Mesothelial cell of epicardium (in vitro differentiated cells): ENCODE results near the gene LAMP5. TPM values are rescaled to one million over a fixed set of nuclear protein-coding genes. Genes with fewer than 3 reads are reported as not detected.

Source experiments
- DNase-seq, 2 experiments: peaks; one replicate each; pipeline ENCODE4 v3.0.0; 2021; ENCODE audit warnings: low spot score in 2 of 2; ENCODE audit not compliant: unreplicated experiment in 2 of 2
- H3K27ac Mint-ChIP-seq: 2 replicates; pipeline ENCODE4 v1.8.0; 2021; ENCODE audit warnings: mixed read lengths
- H3K27me3 Mint-ChIP-seq: 2 replicates; pipeline ENCODE4 v1.8.0; 2021; ENCODE audit warnings: low read depth, mixed read lengths
- H3K36me3 Mint-ChIP-seq: 2 replicates; pipeline ENCODE4 v1.8.0; 2021; ENCODE audit warnings: mixed read lengths
- H3K4me1 Mint-ChIP-seq: 2 replicates; pipeline ENCODE4 v1.8.0; 2021; ENCODE audit warnings: mixed read lengths
- H3K4me3 Mint-ChIP-seq: 2 replicates; pipeline ENCODE4 v1.8.0; 2021; ENCODE audit warnings: mild to moderate bottlenecking, moderate library complexity, mixed read lengths
- H3K9me3 Mint-ChIP-seq: 2 replicates; pipeline ENCODE4 v1.8.0; 2021; ENCODE audit warnings: mixed read lengths
- CTCF ChIP-seq: fragments of 200-600 bp; sonication (generic); IDR thresholded peaks from one replicate; pipeline ENCODE4 v1.5.0; 2021; ENCODE audit warnings: antibody characterized with exemption; ENCODE audit not compliant: unreplicated experiment
- total RNA-seq: library from RNA; stranded (reverse); gene quantifications from 3 replicates; pipeline ENCODE4 v1.2.1, GENCODE V29; 2021

Gene LAMP5
- total RNA-seq, 1 donor from 2014 or later, result 0.38 TPM

DNA sequence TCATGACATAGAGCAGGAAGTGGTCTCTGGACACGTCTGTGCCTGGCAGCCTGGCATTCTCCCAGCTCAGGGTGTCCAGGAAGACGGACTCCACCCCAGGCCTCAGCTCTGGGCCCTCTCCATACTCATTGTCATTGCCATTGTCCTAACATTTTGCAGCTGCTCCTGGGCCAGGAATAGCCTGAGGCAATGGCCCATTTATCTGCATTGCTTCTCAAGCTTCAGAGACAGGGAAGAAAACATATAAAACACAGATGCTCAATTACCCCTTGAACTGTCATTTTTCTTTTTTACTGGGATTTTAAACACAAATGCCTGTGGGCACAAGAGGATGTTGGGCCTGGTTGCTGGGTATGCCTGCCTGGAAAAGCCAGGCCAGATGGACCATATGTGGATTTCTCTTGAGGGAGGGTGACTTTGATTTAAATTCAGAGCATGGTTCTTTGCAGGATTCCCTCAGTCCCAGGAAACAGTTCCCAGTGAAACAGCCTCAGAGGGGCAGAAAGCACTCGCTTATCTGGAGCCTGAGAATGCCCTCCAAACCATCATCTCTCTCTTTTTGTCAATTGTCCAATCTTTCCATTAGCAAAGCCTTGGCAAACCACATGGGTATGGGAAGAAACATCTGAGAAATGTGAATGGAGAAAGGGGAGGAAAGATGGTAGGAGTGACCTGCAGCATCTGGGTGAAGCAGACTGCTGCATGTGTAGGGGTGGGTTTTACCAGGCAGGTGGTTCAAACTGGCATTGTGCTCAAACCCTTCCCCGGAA, 17.9 kb downstream of the LAMP5 start:
- peaks cover 5% of the 10 kb centered on the region for H3K4me1 Mint-ChIP-seq
- H3K9me3 Mint-ChIP-seq, result no peaks in the 10 kb centered on the region
- H3K27ac Mint-ChIP-seq, result no peak overlapping the region
- TF ChIP-seq CTCF, result no peak
- peaks cover 40% of the 10 kb centered on the region for H3K27me3 Mint-ChIP-seq
- no peaks in the 10 kb centered on the region for H3K36me3 Mint-ChIP-seq
- no peak for DNase-seq
- H3K4me3 Mint-ChIP-seq, result no peak overlapping the region

DNA sequence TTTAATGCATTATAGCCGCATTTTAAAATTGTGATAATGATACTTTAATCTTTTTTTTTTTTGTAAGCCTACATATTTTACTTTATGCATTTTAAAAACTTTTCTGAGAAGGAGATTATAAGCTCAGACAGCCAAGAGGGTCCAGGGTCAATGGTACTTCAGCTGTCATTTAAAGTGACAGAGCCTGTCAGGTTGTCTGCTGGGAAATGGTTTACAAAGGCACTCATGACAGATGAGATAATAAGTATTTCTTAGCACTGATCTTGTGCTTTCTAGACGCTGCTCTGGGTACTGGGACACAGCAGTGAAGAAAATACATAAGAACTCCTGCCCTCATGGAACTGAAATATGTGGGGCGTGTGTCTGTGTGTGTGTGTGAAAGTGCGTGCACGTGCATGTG, 19.6 kb downstream of the LAMP5 start:
- H3K27me3 Mint-ChIP-seq, result peaks cover 30% of the 10 kb centered on the region
- H3K4me1 Mint-ChIP-seq, result peaks cover 5% of the 10 kb centered on the region
- H3K9me3 Mint-ChIP-seq, result no peaks in the 10 kb centered on the region
- no peak for TF ChIP-seq CTCF
- H3K4me3 Mint-ChIP-seq, result no peak overlapping the region
- H3K36me3 Mint-ChIP-seq, result no peaks in the 10 kb centered on the region
- no peak overlapping the region for H3K27ac Mint-ChIP-seq
- DNase-seq, result no peak

DNA sequence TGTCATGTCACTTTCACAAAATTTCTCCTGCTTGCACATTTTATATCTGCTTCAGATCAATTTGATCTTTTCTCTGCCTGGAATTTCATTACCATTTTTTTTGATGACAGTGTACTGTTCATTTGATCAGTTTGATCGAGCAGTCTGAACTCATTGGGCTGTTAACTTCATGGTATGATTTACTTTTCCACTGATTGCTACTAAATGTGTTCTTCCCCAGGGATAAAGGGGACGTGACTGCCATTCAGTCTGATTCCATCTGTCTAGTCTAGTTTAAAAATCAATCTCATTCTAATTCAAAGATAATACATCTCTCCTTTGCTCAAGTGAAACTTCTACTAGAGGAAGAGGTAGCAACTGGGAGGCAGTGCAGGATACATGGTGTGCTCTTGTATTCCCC, 21.1 kb downstream of the LAMP5 start:
- no peaks in the 10 kb centered on the region for H3K36me3 Mint-ChIP-seq
- TF ChIP-seq CTCF, result no peak

GRCh38 chr20:9543214-9543613, 28.8 kb downstream of the LAMP5 start:
- Mint-ChIP-seq H3K36me3 (no peaks in the 10 kb centered on the region), H3K27me3 (peaks cover 39% of the 10 kb centered on the region), H3K4me3 (no peak overlapping the region), H3K27ac (no peak overlapping the region), H3K9me3 (no peaks in the 10 kb centered on the region), H3K4me1 (no peaks in the 10 kb centered on the region)
- no peak for TF ChIP-seq CTCF
- no peak for DNase-seq

More for the DNA sequence above, 21.1 kb downstream of the LAMP5 start:
- Mint-ChIP-seq H3K4me3 (no peak overlapping the region), H3K27ac (no peak overlapping the region), H3K9me3 (no peaks in the 10 kb centered on the region), H3K27me3 (peaks cover 27% of the 10 kb centered on the region), H3K4me1 (peaks cover 5% of the 10 kb centered on the region)
- DNase-seq, result no peak

GRCh38 chr20:9550283-9550682, 35.9 kb downstream of the LAMP5 start:
- Mint-ChIP-seq H3K9me3 (peaks cover 9% of the 10 kb centered on the region), H3K27ac (no peak overlapping the region), H3K36me3 (no peaks in the 10 kb centered on the region), H3K27me3 (peaks cover 61% of the 10 kb centered on the region), H3K4me1 (no peaks in the 10 kb centered on the region), H3K4me3 (no peak overlapping the region)
- TF ChIP-seq CTCF, result no peak
- DNase-seq, result no peak
